Breast epithelium (tissue), 4 donors: ENCODE data around the gene LOXL3. TPM values are rescaled to one million over a fixed set of nuclear protein-coding genes. Genes with fewer than 3 reads are reported as not detected.

Source experiments
- DNase-seq, 2 donors: peaks; one replicate each; pipeline ENCODE4 v3.0.0-alpha.2; 2019; ENCODE audit warnings: low spot score in 2 of 2
- H3K27ac ChIP-seq, 2 donors: fragments of 200-600 bp; sonication (generic) in 1 of 2; one replicate each; pipeline ENCODE4 v1.5.1; 2016 to 2019; ENCODE audit warnings: mild to moderate bottlenecking in 1 of 2
- H3K27me3 ChIP-seq, 2 donors: fragments of 200-600 bp; sonication (generic) in 1 of 2; one replicate each; pipeline versions ENCODE4 v1.5.1 to v1.6.0; 2017 to 2019; ENCODE audit warnings: control low read depth in 1 of 2, mild to moderate bottlenecking in 1 of 2
- H3K36me3 ChIP-seq: fragments of 200-600 bp; one replicate; pipeline ENCODE4 v1.5.1; 2019
- H3K4me1 ChIP-seq, 2 donors: fragments of 200-600 bp; sonication (generic); one replicate each; pipeline ENCODE4 v1.5.1; 2016 to 2019; ENCODE audit warnings: control low read depth in 1 of 2
- H3K4me3 ChIP-seq, 3 donors: fragments of 200-600 bp; sonication (generic); 1 replicate in 2 of 3; 2 replicates in 1 of 3; pipeline ENCODE4 v1.5.1; 2016 to 2019; ENCODE audit warnings: mild to moderate bottlenecking in 3 of 3, moderate library complexity in 2 of 3
- H3K9me3 ChIP-seq, 2 donors: fragments of 200-600 bp; sonication (generic) in 1 of 2; one replicate each; pipeline ENCODE4 v1.5.1; 2016 to 2019; ENCODE audit warnings: control low read depth in 1 of 2
- CTCF ChIP-seq, 3 donors: fragments of 450-650 bp; IDR thresholded peaks; one replicate each; pipeline ENCODE4 v1.5.1; 2016 to 2017; ENCODE audit warnings: antibody characterized with exemption in 3 of 3, mild to moderate bottlenecking in 3 of 3, moderate library complexity in 3 of 3
- POLR2A ChIP-seq: fragments of 450-650 bp; IDR thresholded peaks from one replicate; pipeline ENCODE4 v1.6.1; 2016; ENCODE audit warnings: antibody characterized with exemption, mild to moderate bottlenecking, moderate library complexity
- POLR2AphosphoS5 ChIP-seq, 3 donors: sonication (generic); formaldehyde crosslinking; IDR thresholded peaks; one replicate each; pipeline ENCODE4 v1.6.1; 2017; ENCODE audit warnings: antibody characterized with exemption in 3 of 3
- intact Hi-C: fragments of 100-400 bp; cut with DNase I; formaldehyde crosslinking; loops from one replicate; pipeline ENCODE4 v1.15.1; 2023; ENCODE audit warnings: low total_unique reads
- total RNA-seq, 3 donors: library from RNA; depleted of rRNA; stranded (reverse); fragments of >200 nt; gene quantifications; one replicate each; pipeline ENCODE4 v1.1.0, GENCODE V29; 2016

The LOXL3 gene
- total RNA-seq, 3 donors from 2014 or later: 3.7 to 7.8 (median 6.6) TPM

- DNase-seq: no peak
- Histone ChIP-seq H3K27ac (peak overlapping the region; percentile 55 to 64), H3K9me3 (no peaks in the 10 kb centered on the region), H3K27me3 (no peaks in the 10 kb centered on the region), H3K36me3 (no peaks in the 10 kb centered on the region), H3K4me3 (no peak overlapping the region), H3K4me1 (peaks cover 0 to 9% of the 10 kb centered on the region in 2 donors)
- intact Hi-C loops: loop anchor here (5.0 kb wide), 1 partner anchor 767 kb away; no protein-coding TSS in a partner anchor
- TF ChIP-seq CTCF (IDR thresholded peaks at IDR 0.05) (no peak), POLR2A (no peak), POLR2AphosphoS5 (IDR thresholded peaks at IDR 0.05) (no peak)
These were observed 6.2 kb upstream of the LOXL3 start for GRCh38 chr2:74559912-74560311.

GRCh38 chr2:74558284-74559230, 4.8 kb upstream of the LOXL3 start:
- no peak overlapping the region for H3K4me3 ChIP-seq
- H3K27ac ChIP-seq: peak overlapping the region in 1 of 2 donors; percentile 58
- H3K4me1 ChIP-seq: peaks cover 0 to 9% of the 10 kb centered on the region in 2 donors
- no peak for DNase-seq
- TF ChIP-seq CTCF (IDR thresholded peaks at IDR 0.05): no peak
- TF ChIP-seq POLR2AphosphoS5 (IDR thresholded peaks at IDR 0.05): no peak
- no peak for TF ChIP-seq POLR2A
- no peaks in the 10 kb centered on the region for H3K9me3 ChIP-seq
- H3K27me3 ChIP-seq: no peaks in the 10 kb centered on the region
- intact Hi-C loops: loop anchor here (5.0 kb wide), 1 partner anchor 769 kb away; no protein-coding TSS in a partner anchor
- no peaks in the 10 kb centered on the region for H3K36me3 ChIP-seq

DNA sequence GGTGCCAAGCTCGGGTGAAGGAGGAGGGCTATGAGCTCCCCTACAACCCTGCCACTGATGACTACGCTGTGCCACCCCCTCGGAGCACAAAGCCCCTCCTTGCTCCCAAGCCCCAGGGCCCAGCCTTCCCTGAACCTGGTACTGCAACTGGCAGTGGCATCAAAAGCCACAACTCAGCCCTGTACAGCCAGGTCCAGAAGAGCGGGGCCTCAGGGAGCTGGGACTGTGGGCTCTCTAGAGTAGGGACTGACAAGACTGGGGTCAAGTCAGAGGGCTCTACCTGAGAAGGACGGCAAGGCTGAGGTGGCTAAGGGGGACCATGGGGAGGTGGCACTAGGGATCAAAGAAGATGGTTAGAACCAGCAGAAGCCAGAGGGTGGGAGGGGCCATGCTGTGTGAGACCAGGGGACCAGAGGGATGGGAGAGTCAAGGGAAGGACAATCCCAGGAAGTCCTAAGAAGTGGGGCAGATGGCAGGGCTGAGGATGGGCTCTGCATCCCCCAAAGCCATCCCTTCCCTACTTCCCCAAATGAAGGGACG, 3.2 kb upstream of the LOXL3 start:
- no peaks in the 10 kb centered on the region for H3K9me3 ChIP-seq
- intact Hi-C loops: loop anchor here (5.0 kb wide), 1 partner anchor 770 kb away; no protein-coding TSS in a partner anchor
- TF ChIP-seq CTCF (IDR thresholded peaks at IDR 0.05) (no peak), POLR2A (no peak), POLR2AphosphoS5 (IDR thresholded peaks at IDR 0.05) (no peak)
- no peak overlapping the region for H3K27ac ChIP-seq
- peaks cover 0 to 9% of the 10 kb centered on the region in 2 donors for H3K4me1 ChIP-seq
- DNase-seq: no peak
- H3K27me3 ChIP-seq: no peaks in the 10 kb centered on the region
- no peak overlapping the region for H3K4me3 ChIP-seq
- no peaks in the 10 kb centered on the region for H3K36me3 ChIP-seq

DNA sequence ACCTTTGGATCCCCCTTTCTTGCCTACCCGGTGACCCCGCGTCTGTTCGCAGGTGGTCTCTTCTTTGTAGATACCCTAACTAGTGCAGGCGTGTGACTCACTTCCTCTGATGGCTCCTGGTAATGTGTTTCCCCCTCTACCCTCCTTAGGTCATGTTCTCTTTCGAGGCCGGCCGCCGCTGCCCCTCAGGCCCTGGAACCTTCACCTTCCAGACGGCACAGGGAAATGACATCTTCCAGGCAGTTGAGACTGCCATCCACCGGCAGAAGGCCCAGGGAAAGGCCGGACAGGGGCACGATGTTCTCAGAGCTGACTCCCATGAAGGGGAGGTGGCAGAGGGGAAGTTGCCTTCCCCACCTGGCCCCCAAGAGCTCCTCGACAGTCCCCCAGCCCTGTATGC, 2.4 kb upstream of the LOXL3 start:
- no peak for TF ChIP-seq POLR2A
- no peak for TF ChIP-seq CTCF (IDR thresholded peaks at IDR 0.05)
- no peak for TF ChIP-seq POLR2AphosphoS5 (IDR thresholded peaks at IDR 0.05)
- intact Hi-C loops: loop anchor here (5.0 kb wide), 1 partner anchor 771 kb away; no protein-coding TSS in a partner anchor
- Histone ChIP-seq H3K27me3 (no peaks in the 10 kb centered on the region), H3K9me3 (no peaks in the 10 kb centered on the region), H3K36me3 (no peaks in the 10 kb centered on the region), H3K27ac (peak overlapping the region in 1 of 2 donors; percentile 87), H3K4me3 (peak overlapping the region in 1 of 3 donors; percentile 73), H3K4me1 (peaks cover 0 to 9% of the 10 kb centered on the region in 2 donors)
- DNase-seq: no peak
